GM15510 (cell line): ENCODE results near the gene HRCT1.

Experiments used
- POLR2A ChIP-seq: IDR thresholded peaks from 3 replicates; pipeline ENCODE4 v1.6.1; 2011; ENCODE audit warnings: borderline replicate concordance; ENCODE audit not compliant: insufficient read length; ENCODE audit errors: extremely low read depth

The HRCT1 gene

GRCh38 chr9:35871545-35871944 lies 34.5 kb upstream of the HRCT1 start:
- TF ChIP-seq POLR2A, result no peak

GRCh38 chr9:35872505-35872904 lies 33.5 kb upstream of the HRCT1 start:
- no peak for TF ChIP-seq POLR2A

DNA sequence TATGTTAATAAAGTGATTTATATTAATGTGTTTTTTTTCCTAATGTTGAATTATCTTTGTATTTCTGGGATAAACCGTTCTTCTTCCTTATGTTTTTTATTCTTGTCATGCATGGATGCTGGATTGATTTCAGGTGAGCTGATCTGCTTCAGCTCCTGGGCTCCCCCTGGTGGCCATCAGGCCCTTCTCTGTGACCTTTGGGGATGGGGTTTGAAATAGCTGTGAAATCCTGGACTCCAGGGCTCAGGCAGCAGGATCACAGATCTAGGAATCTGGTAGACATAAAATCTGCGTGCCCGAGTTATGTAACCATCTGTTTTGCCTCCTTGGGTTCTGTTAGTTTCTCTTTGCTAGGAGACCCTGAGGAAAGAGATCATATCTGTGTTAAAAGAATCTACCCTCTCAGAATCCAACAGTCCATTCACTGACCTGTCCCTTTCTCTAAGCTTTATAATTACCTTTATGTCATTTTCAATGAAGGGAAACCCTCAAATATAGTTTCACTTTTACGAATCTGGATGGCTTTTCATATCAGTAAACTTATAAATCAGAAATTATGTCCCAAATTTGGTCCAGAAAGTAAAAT lies 23.6 kb upstream of the HRCT1 start:
- no peak for TF ChIP-seq POLR2A

DNA sequence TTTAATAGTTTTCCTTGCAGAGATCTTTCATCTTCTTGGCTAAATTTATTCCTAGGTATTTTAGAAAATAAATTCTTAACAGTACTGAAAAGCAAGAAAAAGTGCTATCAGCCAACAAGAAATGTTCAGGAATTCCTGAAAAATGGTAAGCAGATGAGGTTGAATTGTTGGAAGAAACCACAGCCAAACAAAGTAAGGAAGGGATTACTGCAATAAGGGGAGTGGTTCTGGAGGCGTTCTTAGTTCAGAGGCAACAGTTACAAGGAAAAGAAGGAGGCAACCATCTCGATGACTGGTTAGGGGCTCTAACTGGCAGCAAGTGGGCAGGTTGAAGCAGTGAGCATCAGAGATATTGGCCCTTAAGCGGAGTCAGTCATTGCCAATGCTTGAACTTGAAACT lies 23.0 kb upstream of the HRCT1 start:
- no peak for TF ChIP-seq POLR2A

DNA sequence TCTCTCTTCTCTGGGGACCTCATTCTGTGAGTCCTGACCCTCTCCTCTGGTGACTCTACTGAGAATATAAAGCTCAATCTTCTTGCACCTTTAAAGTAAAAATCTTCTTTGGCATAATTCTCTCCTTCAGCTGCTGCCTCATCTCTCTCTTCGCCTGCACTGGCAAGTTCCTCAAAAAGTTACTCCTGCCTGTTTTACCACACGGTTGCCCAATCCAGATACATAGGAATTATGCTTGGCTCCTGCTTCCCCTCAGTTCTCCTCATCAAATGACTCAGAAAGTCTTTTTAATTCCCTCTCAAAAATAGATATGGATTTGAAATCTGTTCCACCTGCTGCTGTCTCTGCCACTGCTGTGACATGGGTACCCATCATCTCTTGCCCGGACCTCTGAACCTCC lies 14.4 kb upstream of the HRCT1 start:
- no peak for TF ChIP-seq POLR2A

- TF ChIP-seq POLR2A, result no peak
These were observed 14.0 kb upstream of the HRCT1 start for GRCh38 chr9:35892051-35892450.

- TF ChIP-seq POLR2A, result no peak
These were observed 9.4 kb upstream of the HRCT1 start for GRCh38 chr9:35896570-35896969.

DNA sequence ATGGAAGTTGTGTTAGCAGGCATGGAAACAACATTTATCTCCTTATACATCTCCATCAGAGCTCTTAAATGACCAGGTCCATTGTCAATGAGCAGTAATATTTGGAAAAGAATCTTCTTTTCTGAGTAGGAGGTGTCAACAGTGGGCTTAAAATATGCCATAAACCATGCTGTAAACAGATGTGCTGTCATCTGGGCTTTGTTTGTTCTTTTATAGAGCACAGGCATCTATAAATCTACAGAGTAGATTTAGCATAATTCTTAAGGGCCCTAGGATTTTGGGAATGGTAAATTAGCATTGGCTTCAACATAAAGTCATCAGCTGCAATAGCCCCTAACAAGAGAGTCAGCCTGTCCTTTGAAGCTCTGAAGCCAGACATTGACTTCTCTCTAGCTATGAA lies 7.7 kb upstream of the HRCT1 start:
- no peak for TF ChIP-seq POLR2A

GRCh38 chr9:35899021-35899420 lies 7.0 kb upstream of the HRCT1 start:
- no peak for TF ChIP-seq POLR2A

DNA sequence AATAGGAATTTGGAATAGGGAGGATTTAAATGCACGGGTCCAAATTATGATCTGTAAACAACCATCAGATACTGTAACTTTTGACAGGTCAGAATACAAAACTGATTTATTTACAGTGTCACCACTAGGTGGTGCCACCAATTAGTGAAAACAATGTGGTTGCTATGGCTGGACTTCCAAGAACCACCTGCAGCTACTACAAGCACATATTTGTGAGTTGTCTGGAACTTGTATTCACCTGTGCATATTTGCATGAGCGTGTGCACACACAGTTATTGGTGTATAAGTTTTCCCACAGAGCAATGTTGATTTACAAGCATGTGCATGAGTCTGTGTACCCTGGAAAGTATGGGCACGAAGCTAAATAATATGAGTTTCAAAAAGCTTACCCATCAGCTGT lies 3.0 kb upstream of the HRCT1 start:
- TF ChIP-seq POLR2A, result no peak

DNA sequence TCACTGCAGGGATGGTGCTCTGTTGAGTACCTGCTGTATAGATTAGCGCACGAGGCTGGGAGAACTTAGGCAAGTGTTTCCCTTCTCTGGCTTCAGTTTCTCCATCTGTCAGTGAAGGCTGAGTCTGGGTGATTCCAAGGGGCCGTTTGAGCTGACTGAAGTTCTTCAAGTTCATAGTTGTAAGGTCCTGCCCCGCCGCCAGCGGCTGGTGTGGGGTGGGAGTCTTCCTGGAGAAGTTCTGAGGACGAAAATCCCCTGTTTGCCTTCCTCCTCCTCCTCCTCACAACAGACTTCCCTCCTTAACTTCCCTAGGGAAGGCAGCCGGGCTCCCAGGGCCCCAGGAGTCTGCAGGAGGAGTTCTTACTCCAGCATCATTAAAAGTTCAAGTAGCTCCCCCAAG lies 1.7 kb upstream of the HRCT1 start:
- TF ChIP-seq POLR2A, result no peak

DNA sequence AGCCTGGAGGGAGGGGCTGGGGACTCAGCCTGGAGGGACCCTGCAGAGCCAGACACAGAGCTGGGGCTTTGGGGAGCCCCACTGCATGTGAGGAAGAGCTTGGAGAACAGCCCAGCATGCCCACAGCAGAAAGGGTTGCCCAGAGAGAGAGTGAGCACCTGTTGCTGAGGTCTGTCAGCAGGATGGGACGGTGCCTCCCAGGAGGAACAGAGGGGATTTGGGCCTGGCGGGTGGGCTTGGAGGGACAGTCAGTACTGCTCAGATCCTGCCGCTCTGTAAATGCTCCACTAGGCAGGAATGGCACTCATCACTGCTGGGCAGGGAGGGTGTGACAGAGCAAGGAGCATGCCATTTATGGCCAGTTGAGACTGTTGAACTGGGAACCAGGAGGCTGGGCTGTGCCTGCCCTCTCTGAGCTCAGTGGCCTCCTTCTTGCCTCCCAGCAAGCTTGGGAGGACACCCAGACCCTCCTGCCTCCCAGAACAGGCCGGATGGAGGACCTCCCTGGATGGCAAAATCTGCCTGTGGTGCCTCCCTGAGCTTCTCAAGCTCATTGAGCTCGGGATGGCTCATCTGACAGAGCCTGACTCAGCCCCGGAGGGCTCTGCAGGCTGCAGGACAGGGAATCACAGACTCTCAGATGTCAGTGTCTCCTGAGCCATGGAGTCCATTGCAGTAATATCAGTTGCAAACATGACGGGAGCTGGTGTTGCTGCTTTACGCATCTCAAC lies 786 bp upstream of the HRCT1 start:
- TF ChIP-seq POLR2A, result no peak

DNA sequence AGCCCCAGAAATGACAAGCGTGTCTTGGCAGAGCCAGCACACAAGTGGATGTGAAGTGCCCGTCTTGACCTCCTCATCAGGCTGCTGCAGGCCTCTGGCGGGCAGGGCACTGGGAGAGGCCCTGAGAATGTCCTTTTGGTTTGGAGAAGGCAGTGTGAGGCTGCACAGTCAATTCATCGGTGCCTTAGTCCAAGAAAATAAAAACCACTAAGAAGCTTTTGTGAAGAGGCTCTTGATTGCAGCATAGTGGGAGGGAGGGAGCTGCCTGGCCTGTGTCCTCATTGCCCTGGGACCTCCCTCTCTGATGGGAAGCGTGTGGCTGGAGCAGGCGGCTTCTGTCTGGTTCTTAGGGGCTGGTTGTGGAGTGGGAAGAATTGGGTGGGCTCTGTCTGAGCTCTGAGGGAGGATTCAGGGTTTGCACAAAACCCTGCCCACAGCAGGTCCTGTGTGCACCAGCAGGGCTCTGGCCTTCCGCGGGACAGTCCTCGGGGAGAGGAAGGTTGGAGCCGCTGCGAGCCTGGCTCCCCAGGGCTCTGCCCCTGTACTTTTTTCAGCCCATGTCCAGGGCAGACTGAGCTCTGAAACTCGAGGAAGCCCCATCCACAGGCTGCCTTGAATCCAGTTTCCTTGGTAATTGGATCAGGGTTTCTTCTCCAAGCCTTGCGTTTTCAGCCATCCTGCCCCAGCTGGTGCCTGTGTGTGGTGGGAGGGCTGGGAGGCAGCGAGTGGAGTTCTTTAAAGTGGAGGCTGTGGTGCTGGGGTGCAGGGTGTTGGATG lies 1.1 kb downstream of the HRCT1 start:
- no peak for TF ChIP-seq POLR2A

DNA sequence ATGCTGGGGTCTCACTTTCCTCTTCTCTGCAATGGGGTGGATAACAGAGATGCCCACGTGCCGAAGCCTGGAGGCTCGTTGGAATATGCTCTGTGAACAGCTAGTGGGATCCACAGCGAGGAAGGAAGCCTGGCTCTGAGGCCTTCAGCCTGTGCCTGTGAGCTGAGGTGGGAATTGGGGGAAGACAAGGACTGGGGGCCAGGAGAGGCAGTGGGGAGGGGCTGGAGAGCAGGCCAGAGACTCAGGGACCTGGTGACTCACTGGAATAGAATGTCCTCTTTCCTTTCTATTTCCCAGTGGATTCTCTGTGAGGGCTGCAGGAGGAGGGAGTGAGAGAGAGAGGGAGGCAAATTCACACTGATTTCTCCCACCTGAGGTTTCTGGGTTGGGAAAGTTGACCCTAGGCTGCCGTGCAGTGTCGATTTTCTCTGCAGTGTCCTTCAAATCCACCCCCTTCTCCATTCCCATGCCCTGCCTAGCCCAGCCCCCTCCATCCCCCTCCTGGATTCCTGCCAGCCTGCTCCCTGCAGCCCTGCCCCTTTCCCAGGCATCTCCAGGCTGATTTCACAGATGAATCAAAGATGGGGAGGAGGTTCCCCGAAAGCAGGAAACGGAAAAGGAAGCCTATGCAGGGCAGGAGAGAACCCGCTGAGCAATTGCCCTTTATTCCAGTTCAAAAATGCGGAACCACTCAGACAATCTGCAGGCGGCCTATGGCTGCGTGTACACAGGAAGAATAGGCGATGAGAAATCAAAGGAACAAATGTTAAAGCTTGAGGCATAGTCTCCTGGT lies 1.9 kb downstream of the HRCT1 start:
- TF ChIP-seq POLR2A, result no peak

DNA sequence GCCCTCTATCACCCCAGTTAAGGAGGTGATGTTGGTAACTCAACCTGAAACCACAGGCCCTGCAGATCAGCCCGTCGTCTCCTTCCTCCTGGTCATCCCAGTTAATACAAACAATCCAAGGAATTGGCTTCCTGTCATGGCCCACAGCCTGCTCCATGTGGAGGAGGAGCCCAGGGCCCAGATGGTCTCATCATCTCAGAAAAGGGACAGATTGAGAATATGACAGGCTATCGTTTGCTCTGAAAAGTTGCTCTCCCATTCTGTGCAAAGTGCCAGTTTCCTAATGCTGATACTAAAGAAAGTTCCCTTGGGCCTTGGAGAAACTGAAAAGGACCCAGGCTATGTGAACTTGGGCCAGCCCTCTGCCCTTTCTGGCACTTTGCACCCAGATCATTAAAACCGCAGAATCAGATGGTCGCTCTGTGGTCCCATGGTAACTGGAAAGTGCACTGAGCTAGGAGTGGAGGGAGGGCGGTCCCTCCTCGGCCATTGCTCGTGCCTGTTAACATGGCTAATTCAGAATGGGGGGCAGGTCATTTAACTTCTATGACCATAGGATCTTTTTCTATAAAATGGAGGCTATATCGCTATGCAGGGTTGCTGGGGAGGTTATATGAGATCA lies 2.6 kb downstream of the HRCT1 start:
- TF ChIP-seq POLR2A, result no peak

- no peak for TF ChIP-seq POLR2A
These were observed 3.3 kb downstream of the HRCT1 start, which contains the start of gene SPAAR for GRCh38 chr9:35909274-35909673. TSS of gene SPAAR (plus strand) at chr9:35909490. CDS start at chr9:35910464, 974 bp downstream.
